IMR-90 (cell line): ENCODE results near the gene LDLRAD4. TPM values are rescaled to one million over a fixed set of nuclear protein-coding genes. Genes with fewer than 3 reads are reported as not detected.

Experiments used
- ATAC-seq: fragments of 200-7000 bp; cut with Tn5 transposase; 2 replicates; pipeline ENCODE4 v1.9.1; 2020; ENCODE audit warnings: low read depth, mild to moderate bottlenecking, moderate library complexity
- BruUV-seq: library from RNA; stranded (reverse); fragments of 400-500 nt; replicated peaks from 2 replicates; lab custom pipeline; 2021; lab: Mats Ljungman, UMichigan
- CTCF ChIA-PET: fragments of 300-600 bp; formaldehyde crosslinking; extraction: SDS; loops from one replicate; lab custom pipeline; 2021; ENCODE audit warnings: antibody characterized with exemption; lab: Yijun Ruan, JAX
- POLR2A ChIA-PET: fragments of 300-600 bp; sonication (Branson Sonifier 250); formaldehyde crosslinking; loops from one replicate; lab custom pipeline; 2022; ENCODE audit warnings: antibody characterized with exemption; ENCODE audit not compliant: unreplicated experiment; lab: Charles Lee
- DNase-seq: peaks from one replicate; pipeline ENCODE4 v3.0.0; 2013
- H2AFZ ChIP-seq: replicated peaks from 2 replicates; pipeline ENCODE3; 2013; ENCODE audit warnings: low read length, mild to moderate bottlenecking; ENCODE audit not compliant: poor library complexity
- H2AK5ac ChIP-seq: 2 replicates; pipeline ENCODE4 v1.6.1; 2013; ENCODE audit warnings: low read depth, low read length, inconsistent platforms
- H2AK9ac ChIP-seq: replicated peaks from 2 replicates; pipeline ENCODE3; 2013; ENCODE audit warnings: mild to moderate bottlenecking, low read depth, low read length, moderate library complexity; ENCODE audit not compliant: poor library complexity
- H2BK120ac ChIP-seq: 2 replicates; pipeline ENCODE4 v1.6.1; 2013; ENCODE audit warnings: low read depth, low read length, inconsistent platforms
- H2BK15ac ChIP-seq: 3 replicates; pipeline ENCODE4 v1.6.1; 2013; ENCODE audit warnings: low read depth, low read length, inconsistent platforms
- H2BK20ac ChIP-seq: 2 replicates; pipeline ENCODE4 v1.6.1; 2013; ENCODE audit warnings: low read depth, mild to moderate bottlenecking, inconsistent platforms, low read length, moderate library complexity
- H2BK5ac ChIP-seq: 2 replicates; pipeline ENCODE4 v1.6.1; 2013; ENCODE audit warnings: mild to moderate bottlenecking, low read depth, low read length, inconsistent platforms; ENCODE audit not compliant: poor library complexity, severe bottlenecking
- H3K14ac ChIP-seq: replicated peaks from 2 replicates; pipeline ENCODE4 v1.6.1; 2013; ENCODE audit warnings: low read depth, low read length, inconsistent platforms
- H3K18ac ChIP-seq: 2 replicates; pipeline ENCODE4 v1.6.1; 2013; ENCODE audit warnings: low read depth, low read length, control low read depth
- H3K23ac ChIP-seq: 2 replicates; pipeline ENCODE4 v1.6.1; 2013; ENCODE audit warnings: low read depth, low read length, inconsistent platforms
- H3K27ac ChIP-seq: 2 replicates; pipeline ENCODE4 v1.5.1; 2013; ENCODE audit warnings: mild to moderate bottlenecking, control low read depth, low read length; ENCODE audit not compliant: insufficient read depth
- H3K27me3 ChIP-seq: 2 replicates; pipeline ENCODE4 v1.6.1; 2013; ENCODE audit warnings: low read length; ENCODE audit not compliant: control insufficient read depth, insufficient read depth
- H3K36me3 ChIP-seq: 2 replicates; pipeline ENCODE4 v1.6.1; 2013; ENCODE audit warnings: low read length, mixed read lengths; ENCODE audit not compliant: control insufficient read depth, insufficient read depth
- H3K4ac ChIP-seq: 2 replicates; pipeline ENCODE4 v1.6.1; 2013; ENCODE audit warnings: low read depth, low read length, inconsistent platforms
- H3K4me1 ChIP-seq: 2 replicates; pipeline ENCODE4 v1.6.1; 2013; ENCODE audit warnings: low read length, mixed read lengths; ENCODE audit not compliant: control insufficient read depth, insufficient read depth
- H3K4me2 ChIP-seq: 2 replicates; pipeline ENCODE4 v1.6.1; 2013; ENCODE audit warnings: low read depth, mild to moderate bottlenecking, control low read depth, low read length, moderate library complexity
- H3K4me3 ChIP-seq: 2 replicates; pipeline ENCODE4 v1.5.1; 2013; ENCODE audit warnings: low read depth, mild to moderate bottlenecking, control low read depth, low read length, moderate library complexity; ENCODE audit not compliant: insufficient read depth
- H3K56ac ChIP-seq: 2 replicates; pipeline ENCODE4 v1.6.1; 2013; ENCODE audit warnings: low read length, inconsistent platforms; ENCODE audit not compliant: insufficient read depth; ENCODE audit errors: extremely low read depth
- H3K79me1 ChIP-seq, 2 experiments: 2 replicates each; pipeline ENCODE4 v1.6.1; 2013; ENCODE audit warnings: low read length in 2 of 2, inconsistent platforms in 1 of 2, low read depth in 1 of 2
- H3K9ac ChIP-seq: 2 replicates; pipeline ENCODE4 v1.6.1; 2013; ENCODE audit warnings: low read depth, low read length, control low read depth
- H3K9me1 ChIP-seq: 2 replicates; pipeline ENCODE4 v1.6.1; 2013; ENCODE audit warnings: low read length, inconsistent platforms; ENCODE audit not compliant: insufficient read depth
- H3K9me3 ChIP-seq: 2 replicates; pipeline ENCODE4 v1.6.1; 2013; ENCODE audit warnings: low read length; ENCODE audit not compliant: control insufficient read depth, insufficient read depth
- H4K20me1 ChIP-seq: 2 replicates; pipeline ENCODE4 v1.6.1; 2013; ENCODE audit warnings: low read length, inconsistent platforms; ENCODE audit not compliant: insufficient read depth
- H4K5ac ChIP-seq: 2 replicates; pipeline ENCODE4 v1.6.1; 2013; ENCODE audit warnings: mild to moderate bottlenecking, low read depth, low read length, control low read depth
- H4K8ac ChIP-seq, 2 experiments: 2 replicates each; pipeline ENCODE4 v1.6.1; 2013; ENCODE audit warnings: low read depth in 2 of 2, low read length in 2 of 2, control low read depth in 1 of 2, inconsistent platforms in 1 of 2
- H4K91ac ChIP-seq: 2 replicates; pipeline ENCODE4 v1.6.1; 2013; ENCODE audit warnings: low read depth, low read length, inconsistent platforms; ENCODE audit not compliant: insufficient read depth
- BHLHE40 ChIP-seq: fragments of 150-350 bp; IDR thresholded peaks from 2 replicates; pipeline ENCODE4 v1.6.1; 2016; ENCODE audit warnings: mild to moderate bottlenecking, low read depth, low read length
- CEBPB ChIP-seq: IDR thresholded peaks from 2 replicates; pipeline ENCODE4 v1.6.1; 2012; ENCODE audit warnings: low read depth, low read length, improper control_type of control experiment
- CHD1 ChIP-seq: IDR thresholded peaks from 2 replicates; pipeline ENCODE4 v1.6.1; 2012; ENCODE audit warnings: low read depth, low read length, improper control_type of control experiment
- CTCF ChIP-seq: conservative IDR thresholded peaks from 2 replicates; pipeline ENCODE4 v1.5.1; 2012; ENCODE audit warnings: mild to moderate bottlenecking, low read depth, low read length, improper control_type of control experiment
- ELK1 ChIP-seq: fragments of 150-350 bp; IDR thresholded peaks from 2 replicates; pipeline ENCODE4 v1.6.1; 2016; ENCODE audit warnings: low read depth, mild to moderate bottlenecking, low read length, moderate library complexity, borderline replicate concordance
- FOS ChIP-seq: fragments of 150-350 bp; IDR thresholded peaks from 2 replicates; pipeline ENCODE4 v1.6.1; 2016; ENCODE audit warnings: low read depth, low read length
- MAFK ChIP-seq: IDR thresholded peaks from 2 replicates; pipeline ENCODE4 v1.6.1; 2012; ENCODE audit warnings: low read depth, low read length, improper control_type of control experiment
- MAZ ChIP-seq: IDR thresholded peaks from 2 replicates; pipeline ENCODE4 v1.6.1; 2012; ENCODE audit warnings: low read depth, mild to moderate bottlenecking, low read length, improper control_type of control experiment, moderate library complexity, borderline replicate concordance
- MXI1 ChIP-seq: IDR thresholded peaks from 2 replicates; pipeline ENCODE4 v1.6.1; 2012; ENCODE audit warnings: low read depth, mild to moderate bottlenecking, low read length, moderate library complexity, borderline replicate concordance
- NFE2L2 ChIP-seq: fragments of 150-350 bp; IDR thresholded peaks from 2 replicates; pipeline ENCODE4 v1.6.1; 2016; ENCODE audit warnings: low read depth, mild to moderate bottlenecking, low read length
- POLR2A ChIP-seq: IDR thresholded peaks from 2 replicates; pipeline ENCODE4 v1.6.1; 2012; ENCODE audit warnings: mild to moderate bottlenecking, low read depth, low read length
- RAD21 ChIP-seq: IDR thresholded peaks from 2 replicates; pipeline ENCODE4 v1.6.1; 2012; ENCODE audit warnings: low read length, improper control_type of control experiment
- RCOR1 ChIP-seq: IDR thresholded peaks from 2 replicates; pipeline ENCODE4 v1.6.1; 2012; ENCODE audit warnings: mild to moderate bottlenecking, low read length, improper control_type of control experiment; ENCODE audit not compliant: insufficient replicate concordance
- RFX5 ChIP-seq: IDR thresholded peaks from 2 replicates; pipeline ENCODE4 v1.8.0; 2012; ENCODE audit warnings: low read depth, mild to moderate bottlenecking, low read length, moderate library complexity
- SMC3 ChIP-seq: fragments of 150-350 bp; IDR thresholded peaks from 2 replicates; pipeline ENCODE4 v1.6.1; 2016; ENCODE audit warnings: low read depth, mild to moderate bottlenecking, antibody characterized with exemption, low read length, moderate library complexity
- USF2 ChIP-seq: fragments of 150-350 bp; IDR thresholded peaks from 2 replicates; pipeline ENCODE4 v1.6.1; 2017; ENCODE audit warnings: mild to moderate bottlenecking, antibody characterized with exemption, low read length, low read depth
- WGBS, 2 experiments: methylation state at CpG; one replicate each; pipeline versions ENCODE4 v1.1.5 to v1.1.7; 2013; ENCODE audit warnings: missing lambda C conversion rate in 2 of 2; ENCODE audit not compliant: insufficient read length in 1 of 2; ENCODE audit errors: extremely low coverage in 2 of 2; 5-methylcytosine and 5-hydroxymethylcytosine counted together
- dilution Hi-C: fragments of 300-500 bp; cut with HindIII; formaldehyde crosslinking; loops from one replicate; pipeline ENCODE4 v1.14.3; 2018; ENCODE audit warnings: low sequenced_read_pairs; ENCODE audit not compliant: unreplicated experiment
- in situ Hi-C: fragments of 300-500 bp; cut with MboI; formaldehyde crosslinking; loops from 3 replicates; pipeline ENCODE4 v1.14.3; 2019; ENCODE audit warnings: low sequenced_read_pairs, inconsistent platforms, mixed read lengths
- intact Hi-C: fragments of 100-400 bp; cut with micrococcal nuclease; formaldehyde crosslinking; loops from 2 replicates; pipeline ENCODE4 v1.10.0; 2022
- polyA plus RNA-seq, 3 experiments: library from polyadenylated mRNA; depleted of rRNA; stranded (reverse); fragments of >200 nt; gene quantifications; 2 replicates each; pipeline ENCODE4 v1.2.3, GENCODE V29; 2012; ENCODE audit warnings: low replicate concordance in 1 of 3
- total RNA-seq: library from RNA; depleted of rRNA; stranded (reverse); fragments of >200 nt; gene quantifications from 2 replicates; pipeline ENCODE4 v1.2.3, GENCODE V29; 2012

Gene LDLRAD4
- total and polyA plus RNA-seq, 2 of the 4 experiments (the other 2 are of a cell fraction), result not detected

GRCh38 chr18:13435586-13436333 is 217.2 kb downstream of the LDLRAD4 start:
- Histone ChIP-seq H3K14ac (no peak overlapping the region), H3K79me1 (no peaks in the 10 kb centered on the region), H2AK5ac (no peak overlapping the region), H4K8ac (no peak overlapping the region), H4K20me1 (no peaks in the 10 kb centered on the region), H2BK120ac (no peak overlapping the region), H2BK15ac (no peak overlapping the region), H4K91ac (no peak overlapping the region), H3K4me1 (no peaks in the 10 kb centered on the region), H3K4me2 (no peak overlapping the region), H3K9me1 (no peaks in the 10 kb centered on the region), H4K5ac (no peak overlapping the region), H3K18ac (no peak overlapping the region), H3K4me3 (no peak overlapping the region), H3K56ac (no peak overlapping the region), H2BK5ac (no peak overlapping the region), H3K27me3 (no peaks in the 10 kb centered on the region; the same call in 1 of the 2 replicates), H3K9me3 (no peaks in the 10 kb centered on the region), H2AFZ (no peak overlapping the region), H3K9ac (no peak overlapping the region), H2BK20ac (no peak overlapping the region), H3K36me3 (no peaks in the 10 kb centered on the region), H3K27ac (no peak overlapping the region), H3K23ac (no peak overlapping the region), H3K4ac (no peak overlapping the region), H2AK9ac (no peak overlapping the region)
- BruUV-seq, result no TSS peak
- in situ Hi-C loops (no loop called here), intact Hi-C loops (no loop called here), dilution Hi-C loops (no loop called here)
- ChIA-PET POLR2A (no interaction called here), CTCF (no interaction called here)
- no peak for DNase-seq
- TF ChIP-seq ELK1, result no peak
- TF ChIP-seq POLR2A, result no peak
- no peak for TF ChIP-seq MAZ
- no peak for TF ChIP-seq RCOR1
- no peak for TF ChIP-seq CEBPB
- TF ChIP-seq CHD1, result no peak
- TF ChIP-seq RFX5, result no peak
- no peak for TF ChIP-seq CTCF
- no peak for TF ChIP-seq USF2
- TF ChIP-seq MXI1, result no peak
- no peak for TF ChIP-seq BHLHE40
- TF ChIP-seq FOS, result no peak
- no peak for TF ChIP-seq NFE2L2
- TF ChIP-seq SMC3, result no peak
- TF ChIP-seq RAD21, result no peak
- no peak for TF ChIP-seq MAFK
- WGBS, 2 experiments, result 33% methylated on average over 1 of the region's 7 CpGs; no CpG with 5 or more reads in 1 of the 2 experiments
- ATAC-seq, result peak; percentile 42
